Skin of body (tissue), 2 donors: ENCODE results near the gene ADGRA1. TPM values are rescaled to one million over a fixed set of nuclear protein-coding genes. Genes with fewer than 3 reads are reported as not detected.

Experiments
- DNase-seq: peaks from one replicate; lab custom pipeline; 2025; lab: John Stamatoyannopoulos, UW
- total RNA-seq: library from RNA; depleted of rRNA; stranded (reverse); fragments of >200 nt; gene quantifications from one replicate; pipeline ENCODE4 v1.2.3, GENCODE V29; 2014

ADGRA1 gene
- total RNA-seq, 1 donor from 2014 or later = 0.10 TPM

GRCh38 chr10:133177380-133178157 is 89.8 kb downstream of the ADGRA1 start:
- DNase-seq = no peak

GRCh38 chr10:133178357-133179127 is 90.8 kb downstream of the ADGRA1 start:
- DNase-seq = no peak

- DNase-seq = no peak
Measured at GRCh38 chr10:133179128-133179520, 91.4 kb downstream of the ADGRA1 start.

GRCh38 chr10:133179651-133180050 is 91.9 kb downstream of the ADGRA1 start:
- DNase-seq = no peak

GRCh38 chr10:133180192-133180964 is 92.7 kb downstream of the ADGRA1 start:
- DNase-seq = no peak

GRCh38 chr10:133180965-133181639 is 93.4 kb downstream of the ADGRA1 start:
- DNase-seq = no peak

Other genes starting within 250 kb of the ADGRA1 start
- gene CFAP46, start 145.4 kb upstream of the ADGRA1 start, total RNA-seq = 0.39 TPM
- 1.1 TPM for gene KNDC1, start 72.3 kb downstream of the ADGRA1 start, total RNA-seq
- gene UTF1, start 142.3 kb downstream of the ADGRA1 start, total RNA-seq = not detected
- 0.20 TPM for gene VENTX, start 149.9 kb downstream of the ADGRA1 start, total RNA-seq
- gene ADAM8, start 188.9 kb downstream of the ADGRA1 start, total RNA-seq = 6.3 TPM
- 29.1 TPM for gene TUBGCP2, start 220.9 kb downstream of the ADGRA1 start, total RNA-seq
- 12.2 TPM for gene ZNF511, start 221.0 kb downstream of the ADGRA1 start, total RNA-seq
- not detected for gene CALY, start 249.0 kb downstream of the ADGRA1 start, total RNA-seq